ENCODE data around the gene STRIT1.

DNA sequence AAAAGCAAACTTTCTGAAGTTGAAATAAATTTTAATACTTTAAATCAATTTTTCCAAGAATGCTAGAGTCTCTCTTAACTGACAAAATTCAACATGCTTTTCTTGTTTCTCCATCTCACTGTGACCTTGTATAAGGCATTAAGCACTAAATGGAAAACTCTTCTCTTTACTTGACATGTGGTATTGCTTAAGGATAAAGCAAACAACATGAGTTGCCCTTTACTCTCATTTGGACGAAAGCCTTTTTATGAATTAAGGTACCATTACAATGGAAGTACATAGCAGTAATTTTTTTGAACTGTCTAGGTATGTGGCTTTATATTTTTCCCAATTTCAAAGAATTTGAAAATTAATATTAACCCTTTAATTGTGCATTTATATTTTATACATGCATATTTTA, 1.4 kb downstream of the STRIT1 start:
- TF ChIP-seq PHF8 (IDR thresholded peaks at IDR 0.05; ENCODE audit: borderline replicate concordance, low read depth) (no peak), CEBPB (IDR thresholded peaks at IDR 0.05) (no peak)
- TF ChIP-seq, protein P1, sequence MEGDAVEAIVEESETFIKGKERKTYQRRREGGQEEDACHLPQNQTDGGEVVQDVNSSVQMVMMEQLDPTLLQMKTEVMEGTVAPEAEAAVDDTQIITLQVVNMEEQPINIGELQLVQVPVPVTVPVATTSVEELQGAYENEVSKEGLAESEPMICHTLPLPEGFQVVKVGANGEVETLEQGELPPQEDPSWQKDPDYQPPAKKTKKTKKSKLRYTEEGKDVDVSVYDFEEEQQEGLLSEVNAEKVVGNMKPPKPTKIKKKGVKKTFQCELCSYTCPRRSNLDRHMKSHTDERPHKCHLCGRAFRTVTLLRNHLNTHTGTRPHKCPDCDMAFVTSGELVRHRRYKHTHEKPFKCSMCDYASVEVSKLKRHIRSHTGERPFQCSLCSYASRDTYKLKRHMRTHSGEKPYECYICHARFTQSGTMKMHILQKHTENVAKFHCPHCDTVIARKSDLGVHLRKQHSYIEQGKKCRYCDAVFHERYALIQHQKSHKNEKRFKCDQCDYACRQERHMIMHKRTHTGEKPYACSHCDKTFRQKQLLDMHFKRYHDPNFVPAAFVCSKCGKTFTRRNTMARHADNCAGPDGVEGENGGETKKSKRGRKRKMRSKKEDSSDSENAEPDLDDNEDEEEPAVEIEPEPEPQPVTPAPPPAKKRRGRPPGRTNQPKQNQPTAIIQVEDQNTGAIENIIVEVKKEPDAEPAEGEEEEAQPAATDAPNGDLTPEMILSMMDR (IDR thresholded peaks at IDR 0.05) = no peak
